ENCODE data around the gene POLR1H.
"Not testable (repeated sequence)": the region's sequence is repeated elsewhere in the genome, so short reads cannot be mapped to it uniquely, and the experiment has no call there.

Gene POLR1H

GRCh38 chr6:30061092-30061857 is at the start of gene POLR1H:
Gene POLR1H, plus strand, starts transcription at chr6:30061265. Its CDS starts 260 bp downstream, at chr6:30061525.
- DNase-seq: peak; percentile 79

- no peak for DNase-seq
Measured at GRCh38 chr6:30013291-30013922, 47.7 kb upstream of the POLR1H start.

DNA sequence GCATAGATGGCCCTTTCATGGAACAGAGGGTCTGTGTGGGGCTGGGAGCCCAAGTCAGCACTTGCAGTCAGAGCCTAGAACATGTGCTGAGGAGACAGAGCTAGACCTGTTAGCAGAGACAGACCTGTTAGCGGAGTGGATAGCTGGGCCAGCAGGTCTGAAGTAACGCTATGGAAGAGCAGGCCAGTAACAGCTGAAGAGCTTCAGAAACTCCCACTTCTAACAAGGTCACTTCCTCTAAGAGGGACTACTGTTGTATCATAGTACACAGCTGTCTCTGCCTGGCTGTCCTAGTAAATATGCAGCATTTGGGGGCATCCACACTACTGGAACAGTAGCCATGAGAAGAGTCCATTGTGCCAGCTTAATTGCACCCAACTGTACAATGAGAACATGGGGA is 41.2 kb upstream of the POLR1H start:
- no peak for DNase-seq

DNA sequence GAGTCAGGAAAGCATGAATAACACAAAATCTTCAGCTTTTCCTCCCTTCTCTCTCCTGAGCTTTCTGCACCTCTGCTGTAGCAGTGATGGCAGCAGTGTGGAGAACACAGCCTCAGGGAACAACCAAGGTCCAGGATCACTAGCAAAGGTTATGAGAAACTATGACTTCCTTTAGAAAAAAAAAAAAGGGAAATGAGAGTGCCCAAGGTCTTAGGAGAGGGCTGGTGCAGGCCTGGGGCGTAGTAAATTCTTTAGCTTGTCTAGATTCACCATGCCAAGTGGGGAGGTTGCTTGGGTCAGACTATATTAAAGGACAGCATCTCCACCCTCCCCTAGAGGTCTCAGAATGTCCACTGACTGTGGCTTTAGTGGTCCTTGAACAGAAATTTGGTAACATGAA is 40.4 kb upstream of the POLR1H start:
- DNase-seq: no peak

GRCh38 chr6:30022189-30022588 is 38.9 kb upstream of the POLR1H start:
- no peak for DNase-seq

- not testable (repeated sequence) for DNase-seq
Measured at GRCh38 chr6:30022712-30023111, 38.4 kb upstream of the POLR1H start.

DNA sequence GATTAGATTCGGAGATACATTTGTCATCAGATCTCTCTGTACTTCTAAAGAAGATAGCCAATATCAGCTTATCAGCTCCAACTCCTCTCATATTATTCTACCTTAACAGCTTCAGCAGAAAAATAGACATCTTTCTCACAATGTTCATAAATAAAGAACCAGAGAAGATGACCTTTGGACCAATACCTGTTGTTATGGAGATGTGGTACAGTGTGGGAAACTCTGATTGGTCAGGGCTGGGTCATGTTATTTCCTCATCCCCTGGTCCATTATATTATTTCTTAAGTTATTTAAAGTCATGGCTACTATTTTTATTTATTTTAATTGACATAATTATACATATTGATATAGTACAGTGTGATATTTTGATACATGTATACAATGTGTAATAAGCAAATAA is 35.9 kb upstream of the POLR1H start:
- DNase-seq: no peak

GRCh38 chr6:30029588-30029987 is 31.5 kb upstream of the POLR1H start:
- no peak for DNase-seq

DNA sequence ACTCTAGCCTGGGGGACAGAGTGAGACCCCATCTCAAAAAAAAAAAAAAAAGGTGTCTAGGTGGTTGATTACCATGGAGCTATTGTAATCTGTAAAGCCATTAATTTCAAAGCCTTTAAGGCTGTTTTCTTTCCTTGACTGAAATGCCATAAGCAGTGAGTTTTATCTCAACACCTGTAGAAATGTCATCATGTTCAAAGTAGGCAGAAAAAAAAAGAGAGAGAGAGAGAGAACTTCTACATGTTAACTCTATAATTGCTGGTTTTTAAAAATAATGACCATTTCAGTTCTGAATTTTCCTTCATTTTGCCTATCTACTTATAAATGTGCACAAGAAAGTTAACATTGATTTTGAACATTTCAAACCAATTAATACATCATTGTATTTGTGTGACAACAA is 29.7 kb upstream of the POLR1H start:
- DNase-seq: no peak

DNA sequence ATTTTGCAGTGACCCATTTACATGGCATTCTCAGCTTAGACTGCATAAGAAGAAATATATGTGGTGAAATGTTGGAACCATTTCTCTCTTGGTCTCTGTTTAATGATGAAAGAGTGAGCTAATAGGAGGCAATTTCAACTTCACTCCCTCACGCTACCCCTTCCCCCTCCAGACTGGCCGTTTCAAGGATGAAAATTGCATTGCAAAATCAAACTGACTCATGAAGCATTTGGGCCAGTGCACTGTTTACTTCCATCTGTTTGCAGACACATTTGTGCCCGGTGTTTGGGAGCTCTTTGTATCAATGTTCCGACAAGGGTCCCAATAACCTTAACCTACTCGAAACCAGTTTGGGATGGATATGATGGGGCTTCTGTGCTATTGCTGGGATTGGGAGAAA is 27.6 kb upstream of the POLR1H start:
- DNase-seq: not testable (repeated sequence)

GRCh38 chr6:30035784-30036183 is 25.3 kb upstream of the POLR1H start:
- no peak for DNase-seq

- no peak for DNase-seq
Measured at GRCh38 chr6:30037182-30037788, 23.8 kb upstream of the POLR1H start.

DNA sequence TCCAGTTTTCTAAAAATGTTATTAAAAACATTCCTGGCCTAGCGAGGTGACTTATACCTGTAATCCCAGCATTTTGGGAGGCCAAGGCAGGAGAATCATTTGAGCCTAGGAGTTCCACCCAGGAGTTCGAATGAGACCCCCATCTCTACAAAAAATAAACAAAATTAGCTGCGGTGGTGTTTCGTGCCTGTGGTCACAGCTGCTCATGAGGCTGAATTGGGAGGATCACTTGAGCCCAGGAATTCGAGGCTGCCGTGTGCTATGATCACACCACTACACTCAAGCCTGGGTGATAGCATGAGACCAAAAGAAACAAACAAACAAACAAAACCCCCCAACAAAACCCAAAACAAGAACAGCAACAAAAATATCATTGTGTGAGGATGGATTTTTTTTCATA is 19.8 kb upstream of the POLR1H start:
- no peak for DNase-seq

GRCh38 chr6:30041821-30042220 is 19.2 kb upstream of the POLR1H start:
- no peak for DNase-seq

- DNase-seq: no peak
Measured at GRCh38 chr6:30042476-30042875, 18.6 kb upstream of the POLR1H start.

- no peak for DNase-seq
Measured at GRCh38 chr6:30042914-30043313, 18.2 kb upstream of the POLR1H start.

GRCh38 chr6:30043744-30044143 is 17.3 kb upstream of the POLR1H start:
- DNase-seq: no peak

GRCh38 chr6:30044630-30045029 is 16.4 kb upstream of the POLR1H start:
- DNase-seq: no peak

DNA sequence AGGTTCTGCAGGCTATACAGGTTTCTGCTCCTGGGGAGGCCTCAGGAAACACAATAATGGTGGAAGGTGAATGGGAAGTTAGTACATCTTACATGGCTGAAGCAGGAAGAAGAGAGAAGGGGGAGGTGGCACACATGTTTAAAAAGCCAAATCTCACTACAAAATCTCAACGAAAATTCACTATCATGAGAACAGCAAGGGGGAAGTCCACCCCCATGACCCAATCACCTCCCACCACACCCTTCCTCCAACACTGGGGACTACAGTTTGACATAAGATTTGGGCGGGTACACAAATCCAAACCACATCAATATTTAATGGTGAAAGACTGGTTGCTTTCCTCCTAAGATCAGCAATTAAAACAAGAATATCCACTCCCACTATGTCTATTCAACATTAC is 13.8 kb upstream of the POLR1H start:
- no peak for DNase-seq

GRCh38 chr6:30053682-30054081 is 7.4 kb upstream of the POLR1H start:
- no peak for DNase-seq

DNA sequence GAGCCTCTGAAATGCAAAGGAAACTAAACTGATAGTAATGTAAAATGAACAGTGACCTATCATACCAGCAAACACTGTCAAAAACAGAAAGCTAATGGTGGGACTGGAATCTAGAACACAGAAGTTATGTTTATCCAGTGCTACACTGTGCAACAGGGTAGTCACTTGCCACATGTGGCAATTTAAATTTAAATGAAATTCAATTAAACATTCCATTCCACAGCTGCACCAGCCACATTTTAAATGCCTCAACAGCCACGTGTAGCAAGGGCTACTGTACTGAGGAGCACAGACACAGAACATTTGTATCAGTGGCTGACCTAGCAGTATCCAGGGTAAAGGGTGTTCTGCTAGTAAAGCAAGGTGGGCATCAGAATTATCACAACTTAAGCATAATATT is 5.6 kb upstream of the POLR1H start:
- DNase-seq: no peak

GRCh38 chr6:30060606-30061091 is 416 bp upstream of the POLR1H start:
- no peak for DNase-seq

DNA sequence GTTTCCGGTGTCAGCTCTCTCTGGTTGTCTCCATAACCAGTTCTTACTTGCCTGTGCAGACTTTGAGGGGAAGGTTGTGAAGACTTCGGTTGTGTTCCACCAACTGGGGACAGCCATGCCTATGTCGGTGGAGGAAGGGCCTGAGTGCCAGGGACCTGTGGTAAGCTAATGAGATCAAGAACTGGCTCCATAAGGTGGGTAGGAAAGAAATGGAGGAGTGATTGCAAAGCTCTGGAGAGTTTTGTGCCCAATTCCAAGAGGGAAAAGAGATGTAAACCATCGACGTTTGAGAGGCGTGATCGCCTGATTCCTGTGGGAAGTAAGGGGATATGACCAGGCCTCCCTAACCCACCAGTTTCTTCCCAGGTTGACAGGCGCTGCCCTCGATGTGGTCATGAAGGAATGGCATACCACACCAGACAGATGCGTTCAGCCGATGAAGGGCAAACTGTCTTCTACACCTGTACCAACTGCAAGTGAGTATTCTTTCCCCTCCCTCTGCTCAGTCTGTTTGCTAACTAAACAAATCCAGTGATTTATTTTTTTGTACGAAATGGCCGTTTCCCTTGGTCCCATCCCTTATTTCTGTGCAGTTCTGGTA is 893 bp downstream of the POLR1H start:
- DNase-seq: no peak
